GM23338 (cell line): Measurements from ENCODE around the gene CTNNA3. TPM values are rescaled to one million over a fixed set of nuclear protein-coding genes. Genes with fewer than 3 reads are reported as not detected.

Source experiments
- CREB1 ChIP-seq: fragments of 250-450 bp; sonication (Bioruptor Pico); IDR thresholded peaks from 2 replicates; pipeline ENCODE4 v1.5.0; 2020; ENCODE audit warnings: low read depth, mild to moderate bottlenecking, moderate library complexity
- CTCF ChIP-seq, 2 experiments: fragments of 200-600 bp in 1 of 2; sonication (generic) in 1 of 2; conservative IDR thresholded peaks; 2 replicates each; pipeline versions ENCODE4 v1.5.1 to v1.6.1; 2016 to 2017; ENCODE audit warnings: antibody characterized with exemption in 2 of 2, low read depth in 2 of 2, mild to moderate bottlenecking in 2 of 2, moderate library complexity in 1 of 2
- EZH2phosphoT487 ChIP-seq: fragments of 200-600 bp; sonication (generic); IDR thresholded peaks from one replicate; pipeline ENCODE4 v1.8.1; 2018; ENCODE audit warnings: antibody characterized with exemption; ENCODE audit not compliant: unreplicated experiment
- JUNB ChIP-seq: IDR thresholded peaks from one replicate; pipeline ENCODE4 v1.6.1; 2016; ENCODE audit warnings: antibody characterized with exemption; ENCODE audit not compliant: unreplicated experiment
- NANOG ChIP-seq: IDR thresholded peaks from 2 replicates; pipeline ENCODE4 v1.6.1; 2016; ENCODE audit warnings: antibody characterized with exemption, borderline replicate concordance
- REST ChIP-seq: IDR thresholded peaks from one replicate; pipeline ENCODE4 v1.6.1; 2018; ENCODE audit warnings: antibody characterized with exemption; ENCODE audit not compliant: unreplicated experiment
- ZNF114 ChIP-seq: fragments of 250-450 bp; sonication (Bioruptor Pico); IDR thresholded peaks from 2 replicates; pipeline ENCODE4 v1.5.0; 2020; ENCODE audit warnings: mild to moderate bottlenecking, moderate library complexity
- ZNF462 ChIP-seq: fragments of 250-450 bp; sonication (Bioruptor Pico); IDR thresholded peaks from 2 replicates; pipeline ENCODE4 v1.5.0; 2020; ENCODE audit warnings: mild to moderate bottlenecking, moderate library complexity
- polyA plus RNA-seq: library from polyadenylated mRNA; unstranded; fragments of >200 nt; fragmentation: Nextera tagmentation; extraction: Ambion mirVana; gene quantifications from 2 replicates; pipeline ENCODE4 v1.2.1, GENCODE V29; 2016
- total RNA-seq: library from RNA; depleted of rRNA; stranded (reverse); fragments of >200 nt; shearing (Covaris generic); gene quantifications from 2 replicates; pipeline ENCODE4 v1.2.3, GENCODE V29; 2014

The CTNNA3 gene
- total and polyA plus RNA-seq, 2 experiments from 2014 or later, result 0.71 to 3.3 TPM

GRCh38 chr10:66656499-66656898, 1039.5 kb downstream of the CTNNA3 start (continued):
- TF ChIP-seq ZNF462 (CRISPR knock-in tag) (no peak), NANOG (no peak), CTCF (conservative IDR thresholded peaks at IDR 0.05; ENCODE audit: low read depth in 2 of 2) (no peak), REST (no peak), ZNF114 (no peak), CREB1 (CRISPR knock-in tag) (no peak), JUNB (no peak), EZH2phosphoT487 (no peak)
